Measurements from ENCODE around the gene FCHSD2. TPM values are rescaled to one million over a fixed set of nuclear protein-coding genes. Genes with fewer than 3 reads are reported as not detected.
A peak's percentile ranks its signal among the peaks of the same experiment; 100 is the strongest.

FCHSD2 gene
- total and polyA plus RNA-seq, 8 donors: 5.5 to 22.5 (median 10.4) TPM

- no peaks in the 10 kb centered on the region for H3K27me3 ChIP-seq
- no peaks in the 10 kb centered on the region for H3K4me1 ChIP-seq
- H3K27ac ChIP-seq: peak overlapping the region in 2 of 4 donors; percentile 2 to 47
- TF ChIP-seq CTCF (IDR thresholded peaks at IDR 0.05): no peak
- WGBS, 2 donors: 86 to 93% methylated on average over 5 of the region's 5 CpGs
- DNase-seq (no peak), FAIRE-seq (no peak), ATAC-seq (no peak)
- H3K9me3 ChIP-seq: no peaks in the 10 kb centered on the region
- intact Hi-C loops (cut with DNase I): no loop called here
- no peak overlapping the region for H3K4me3 ChIP-seq
- H3K36me3 ChIP-seq: peaks cover 0 to 6% (median 0%) of the 10 kb centered on the region in 3 donors
These were observed 307.2 kb downstream of the FCHSD2 start for GRCh38 chr11:72834905-72835304.

GRCh38 chr11:72833811-72834493, 308.2 kb downstream of the FCHSD2 start:
- no peak for DNase-seq
- no peak for ATAC-seq
- Histone ChIP-seq H3K4me3 (no peak overlapping the region), H3K27ac (no peak overlapping the region), H3K27me3 (no peaks in the 10 kb centered on the region), H3K9me3 (no peaks in the 10 kb centered on the region), H3K4me1 (no peaks in the 10 kb centered on the region), H3K36me3 (peaks cover 0 to 5% (median 0%) of the 10 kb centered on the region in 3 donors)
- FAIRE-seq: no peak
- intact Hi-C loops (cut with DNase I): loop anchor here in 1 of 3 donors (2.0 kb wide), 1 partner anchor 345 kb away; no protein-coding TSS in a partner anchor
- TF ChIP-seq CTCF (IDR thresholded peaks at IDR 0.05): no peak
- 73 to 74% methylated on average over 8 of the region's 8 CpGs for WGBS, 2 donors

GRCh38 chr11:72833083-72833733, 308.9 kb downstream of the FCHSD2 start:
- DNase-seq (no peak), ATAC-seq (no peak), FAIRE-seq (no peak)
- Histone ChIP-seq H3K27me3 (no peaks in the 10 kb centered on the region), H3K4me1 (no peaks in the 10 kb centered on the region), H3K36me3 (peaks cover 0 to 4% (median 0%) of the 10 kb centered on the region in 3 donors), H3K27ac (no peak overlapping the region), H3K4me3 (no peak overlapping the region), H3K9me3 (no peaks in the 10 kb centered on the region)
- intact Hi-C loops (cut with DNase I): loop anchor here in 1 of 3 donors (2.0 kb wide), 1 partner anchor 346 kb away; no protein-coding TSS in a partner anchor
- 93 to 99% methylated on average over 5 of the region's 5 CpGs for WGBS, 2 donors
- no peak for TF ChIP-seq CTCF (IDR thresholded peaks at IDR 0.05)

- WGBS, 2 donors: 70 to 77% methylated on average over 9 of the region's 9 CpGs
- no peak for DNase-seq
- no peaks in the 10 kb centered on the region for H3K4me1 ChIP-seq
- no peaks in the 10 kb centered on the region for H3K36me3 ChIP-seq
- no peak for FAIRE-seq
- no peaks in the 10 kb centered on the region for H3K9me3 ChIP-seq
- no peak for TF ChIP-seq CTCF (IDR thresholded peaks at IDR 0.05)
- H3K27ac ChIP-seq: no peak overlapping the region
- intact Hi-C loops (cut with DNase I): loop anchor here in 1 of 3 donors (2.0 kb wide), 1 partner anchor 346 kb away; no protein-coding TSS in a partner anchor
- no peak overlapping the region for H3K4me3 ChIP-seq
- H3K27me3 ChIP-seq: no peaks in the 10 kb centered on the region
- no peak for ATAC-seq
These were observed 309.6 kb downstream of the FCHSD2 start for GRCh38 chr11:72832301-72833082.
